ENCODE results near the gene SEC24A.
A peak's percentile ranks its signal among the peaks of the same experiment; 100 is the strongest.
"Not testable (repeated sequence)": the region's sequence is repeated elsewhere in the genome, so short reads cannot be mapped to it uniquely, and the experiment has no call there.

Gene SEC24A

GRCh38 chr5:134648425-134649162 is at the start of gene SEC24A:
Gene SEC24A, plus strand, starts transcription at chr5:134648785. Its CDS starts 292 bp downstream, at chr5:134649077.
- Histone ChIP-seq H3K4me3 (ENCODE audit: low read length) (peak within 1 kb of the TSS; percentile 87), H3K9ac (ENCODE audit: low read length) (peak within 1 kb of the TSS; percentile 80), H3K36me3 (ENCODE audit: control insufficient read depth, low read depth, low read length) (no peaks in the 10 kb centered on the region), H3K27ac (ENCODE audit: low read length) (peak within 1 kb of the TSS; percentile 87), H3K27me3 (ENCODE audit: control insufficient read depth, insufficient read depth, low read length) (no peaks in the 10 kb centered on the region), H3K9me3 (ENCODE audit: control insufficient read depth, low read depth, low read length) (no peaks in the 10 kb centered on the region), H3K4me1 (ENCODE audit: control insufficient read depth, low read depth, low read length) (no peaks in the 10 kb centered on the region)

- H3K9me3 ChIP-seq (ENCODE audit: control insufficient read depth, low read depth, low read length); H3K27ac ChIP-seq (ENCODE audit: low read length): not testable (repeated sequence)
These were observed 48.8 kb upstream of the SEC24A start for GRCh38 chr5:134599820-134600219.

GRCh38 chr5:134600600-134600999 is 48.0 kb upstream of the SEC24A start:
- Histone ChIP-seq H3K9ac (ENCODE audit: low read length) (no peak overlapping the region), H3K4me3 (ENCODE audit: low read length) (no peak overlapping the region), H3K36me3 (ENCODE audit: control insufficient read depth, low read depth, low read length) (peaks cover 16% of the 10 kb centered on the region), H3K9me3 (ENCODE audit: control insufficient read depth, low read depth, low read length) (no peaks in the 10 kb centered on the region), H3K27me3 (ENCODE audit: control insufficient read depth, insufficient read depth, low read length) (no peaks in the 10 kb centered on the region), H3K4me1 (ENCODE audit: control insufficient read depth, low read depth, low read length) (no peaks in the 10 kb centered on the region), H3K27ac (ENCODE audit: low read length) (no peak overlapping the region)

More at GRCh38 chr5:134599820-134600219, 48.8 kb upstream of the SEC24A start:
- not testable (repeated sequence) for H3K27me3 ChIP-seq (ENCODE audit: control insufficient read depth, insufficient read depth, low read length); H3K4me1 ChIP-seq (ENCODE audit: control insufficient read depth, low read depth, low read length); H3K4me3 ChIP-seq (ENCODE audit: low read length); H3K9ac ChIP-seq (ENCODE audit: low read length)
- peaks cover 10% of the 10 kb centered on the region for H3K36me3 ChIP-seq (ENCODE audit: control insufficient read depth, low read depth, low read length)

- no peaks in the 10 kb centered on the region for H3K27me3 ChIP-seq (ENCODE audit: control insufficient read depth, insufficient read depth, low read length)
- no peaks in the 10 kb centered on the region for H3K9me3 ChIP-seq (ENCODE audit: control insufficient read depth, low read depth, low read length)
- peaks cover 31% of the 10 kb centered on the region for H3K36me3 ChIP-seq (ENCODE audit: control insufficient read depth, low read depth, low read length)
- no peaks in the 10 kb centered on the region for H3K4me1 ChIP-seq (ENCODE audit: control insufficient read depth, low read depth, low read length)
- no peak overlapping the region for H3K27ac ChIP-seq (ENCODE audit: low read length)
- no peak overlapping the region for H3K9ac ChIP-seq (ENCODE audit: low read length)
- H3K4me3 ChIP-seq (ENCODE audit: low read length): no peak overlapping the region
These were observed 45.5 kb upstream of the SEC24A start for GRCh38 chr5:134603059-134603458.

GRCh38 chr5:134604908-134605307 is 43.7 kb upstream of the SEC24A start:
- Histone ChIP-seq H3K27me3 (ENCODE audit: control insufficient read depth, insufficient read depth, low read length) (no peaks in the 10 kb centered on the region), H3K9ac (ENCODE audit: low read length) (no peak overlapping the region), H3K9me3 (ENCODE audit: control insufficient read depth, low read depth, low read length) (no peaks in the 10 kb centered on the region), H3K4me3 (ENCODE audit: low read length) (no peak overlapping the region), H3K4me1 (ENCODE audit: control insufficient read depth, low read depth, low read length) (no peaks in the 10 kb centered on the region), H3K36me3 (ENCODE audit: control insufficient read depth, low read depth, low read length) (peaks cover 43% of the 10 kb centered on the region), H3K27ac (ENCODE audit: low read length) (no peak overlapping the region)

- peaks cover 46% of the 10 kb centered on the region for H3K36me3 ChIP-seq (ENCODE audit: control insufficient read depth, low read depth, low read length)
- no peaks in the 10 kb centered on the region for H3K27me3 ChIP-seq (ENCODE audit: control insufficient read depth, insufficient read depth, low read length)
- no peaks in the 10 kb centered on the region for H3K4me1 ChIP-seq (ENCODE audit: control insufficient read depth, low read depth, low read length)
- no peak overlapping the region for H3K9ac ChIP-seq (ENCODE audit: low read length)
- no peak overlapping the region for H3K4me3 ChIP-seq (ENCODE audit: low read length)
- no peaks in the 10 kb centered on the region for H3K9me3 ChIP-seq (ENCODE audit: control insufficient read depth, low read depth, low read length)
- H3K27ac ChIP-seq (ENCODE audit: low read length): no peak overlapping the region
These were observed 41.9 kb upstream of the SEC24A start for GRCh38 chr5:134606726-134607125.

- H3K27ac ChIP-seq (ENCODE audit: low read length): no peak overlapping the region
These were observed 40.0 kb upstream of the SEC24A start for GRCh38 chr5:134608555-134608954.

GRCh38 chr5:134609232-134609851 is 39.2 kb upstream of the SEC24A start:
- Histone ChIP-seq H3K36me3 (ENCODE audit: control insufficient read depth, low read depth, low read length) (peaks cover 46% of the 10 kb centered on the region), H3K9ac (ENCODE audit: low read length) (no peak overlapping the region), H3K27ac (ENCODE audit: low read length) (no peak overlapping the region), H3K9me3 (ENCODE audit: control insufficient read depth, low read depth, low read length) (no peaks in the 10 kb centered on the region), H3K4me1 (ENCODE audit: control insufficient read depth, low read depth, low read length) (no peaks in the 10 kb centered on the region), H3K27me3 (ENCODE audit: control insufficient read depth, insufficient read depth, low read length) (no peaks in the 10 kb centered on the region), H3K4me3 (ENCODE audit: low read length) (no peak overlapping the region)

More at GRCh38 chr5:134608555-134608954, 40.0 kb upstream of the SEC24A start:
- H3K9me3 ChIP-seq (ENCODE audit: control insufficient read depth, low read depth, low read length): no peaks in the 10 kb centered on the region
- H3K4me3 ChIP-seq (ENCODE audit: low read length): no peak overlapping the region
- no peak overlapping the region for H3K9ac ChIP-seq (ENCODE audit: low read length)
- H3K27me3 ChIP-seq (ENCODE audit: control insufficient read depth, insufficient read depth, low read length): no peaks in the 10 kb centered on the region
- H3K4me1 ChIP-seq (ENCODE audit: control insufficient read depth, low read depth, low read length): no peaks in the 10 kb centered on the region
- peaks cover 51% of the 10 kb centered on the region for H3K36me3 ChIP-seq (ENCODE audit: control insufficient read depth, low read depth, low read length)

GRCh38 chr5:134610725-134611124 is 37.9 kb upstream of the SEC24A start:
- no peak overlapping the region for H3K27ac ChIP-seq (ENCODE audit: low read length)
- no peaks in the 10 kb centered on the region for H3K4me1 ChIP-seq (ENCODE audit: control insufficient read depth, low read depth, low read length)
- H3K27me3 ChIP-seq (ENCODE audit: control insufficient read depth, insufficient read depth, low read length): no peaks in the 10 kb centered on the region
- peaks cover 34% of the 10 kb centered on the region for H3K36me3 ChIP-seq (ENCODE audit: control insufficient read depth, low read depth, low read length)
- no peaks in the 10 kb centered on the region for H3K9me3 ChIP-seq (ENCODE audit: control insufficient read depth, low read depth, low read length)
- H3K9ac ChIP-seq (ENCODE audit: low read length): no peak overlapping the region
- H3K4me3 ChIP-seq (ENCODE audit: low read length): no peak overlapping the region

GRCh38 chr5:134611515-134611914 is 37.1 kb upstream of the SEC24A start:
- Histone ChIP-seq H3K9ac (ENCODE audit: low read length) (no peak overlapping the region), H3K36me3 (ENCODE audit: control insufficient read depth, low read depth, low read length) (peaks cover 27% of the 10 kb centered on the region), H3K27me3 (ENCODE audit: control insufficient read depth, insufficient read depth, low read length) (no peaks in the 10 kb centered on the region), H3K27ac (ENCODE audit: low read length) (no peak overlapping the region), H3K9me3 (ENCODE audit: control insufficient read depth, low read depth, low read length) (no peaks in the 10 kb centered on the region), H3K4me1 (ENCODE audit: control insufficient read depth, low read depth, low read length) (no peaks in the 10 kb centered on the region), H3K4me3 (ENCODE audit: low read length) (no peak overlapping the region)

GRCh38 chr5:134614450-134615085 is 34.0 kb upstream of the SEC24A start:
- peaks cover 11% of the 10 kb centered on the region for H3K36me3 ChIP-seq (ENCODE audit: control insufficient read depth, low read depth, low read length)

More at GRCh38 chr5:134614450-134615085, 34.0 kb upstream of the SEC24A start:
- H3K4me1 ChIP-seq (ENCODE audit: control insufficient read depth, low read depth, low read length): no peaks in the 10 kb centered on the region
- H3K9me3 ChIP-seq (ENCODE audit: control insufficient read depth, low read depth, low read length): no peaks in the 10 kb centered on the region
- H3K9ac ChIP-seq (ENCODE audit: low read length): peak overlapping the region; percentile 10
- H3K27me3 ChIP-seq (ENCODE audit: control insufficient read depth, insufficient read depth, low read length): no peaks in the 10 kb centered on the region
- no peak overlapping the region for H3K27ac ChIP-seq (ENCODE audit: low read length)
- no peak overlapping the region for H3K4me3 ChIP-seq (ENCODE audit: low read length)

All from iPS-18a (cell line).